ENCODE results near the gene SFTPB.

DNA sequence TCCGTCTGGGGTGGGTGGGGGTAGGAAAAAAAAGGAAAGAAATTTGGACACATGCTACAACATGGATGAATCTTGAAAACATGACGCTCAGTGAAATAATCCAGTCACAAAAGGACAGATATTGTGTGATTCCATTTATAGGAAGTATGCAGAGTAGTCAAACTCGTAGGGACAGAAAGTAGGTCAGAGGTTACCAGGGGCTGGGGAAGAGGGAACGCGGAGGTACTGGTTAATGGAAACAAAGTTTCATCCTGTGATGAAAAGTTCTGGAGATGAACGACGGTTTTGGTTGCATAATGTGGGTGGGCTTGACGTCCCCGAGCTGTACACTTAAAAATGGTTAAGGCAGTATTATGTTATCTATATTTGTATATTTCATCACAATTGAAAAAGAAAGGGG lies 4.5 kb upstream of the SFTPB start:
- TF ChIP-seq, protein P1, sequence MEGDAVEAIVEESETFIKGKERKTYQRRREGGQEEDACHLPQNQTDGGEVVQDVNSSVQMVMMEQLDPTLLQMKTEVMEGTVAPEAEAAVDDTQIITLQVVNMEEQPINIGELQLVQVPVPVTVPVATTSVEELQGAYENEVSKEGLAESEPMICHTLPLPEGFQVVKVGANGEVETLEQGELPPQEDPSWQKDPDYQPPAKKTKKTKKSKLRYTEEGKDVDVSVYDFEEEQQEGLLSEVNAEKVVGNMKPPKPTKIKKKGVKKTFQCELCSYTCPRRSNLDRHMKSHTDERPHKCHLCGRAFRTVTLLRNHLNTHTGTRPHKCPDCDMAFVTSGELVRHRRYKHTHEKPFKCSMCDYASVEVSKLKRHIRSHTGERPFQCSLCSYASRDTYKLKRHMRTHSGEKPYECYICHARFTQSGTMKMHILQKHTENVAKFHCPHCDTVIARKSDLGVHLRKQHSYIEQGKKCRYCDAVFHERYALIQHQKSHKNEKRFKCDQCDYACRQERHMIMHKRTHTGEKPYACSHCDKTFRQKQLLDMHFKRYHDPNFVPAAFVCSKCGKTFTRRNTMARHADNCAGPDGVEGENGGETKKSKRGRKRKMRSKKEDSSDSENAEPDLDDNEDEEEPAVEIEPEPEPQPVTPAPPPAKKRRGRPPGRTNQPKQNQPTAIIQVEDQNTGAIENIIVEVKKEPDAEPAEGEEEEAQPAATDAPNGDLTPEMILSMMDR (tag by site-specific recombination; IDR thresholded peaks at IDR 0.05) = no peak
- no peak for TF ChIP-seq ZNF670 (tag by site-specific recombination; IDR thresholded peaks at IDR 0.05; ENCODE audit: low read depth)
- TF ChIP-seq HOXA7 (CRISPR knock-in tag; IDR thresholded peaks at IDR 0.05; ENCODE audit: borderline replicate concordance) = no peak
- TF ChIP-seq ATF2 (tag by site-specific recombination; IDR thresholded peaks at IDR 0.05; ENCODE audit: low read depth) = no peak
- no peak for TF ChIP-seq ZBTB7A (tag by site-specific recombination; IDR thresholded peaks at IDR 0.05; ENCODE audit: low read depth)
- no peak for TF ChIP-seq YY1 (tag by site-specific recombination; IDR thresholded peaks at IDR 0.05)
